ENCODE measurements around the gene BIN2.

GRCh38 chr12:51368640-51369517, 44.9 kb upstream of the BIN2 start:
- no peak for TF ChIP-seq CTCF (IDR thresholded peaks at IDR 0.05; ENCODE audit: low read depth, low read length, poor library complexity, severe bottlenecking)
- peak; percentile 100; the same call in 1 of the 2 replicates for TF ChIP-seq EZH2phosphoT487 (IDR thresholded peaks at IDR 0.05; ENCODE audit: borderline replicate concordance, low read length)
